ENCODE measurements around the gene ADGB.

The ADGB gene

GRCh38 chr6:146587459-146587858, 11.3 kb upstream of the ADGB start:
- FAIRE-seq (peak; percentile 51), DNase-seq (ENCODE audit: insufficient read length) (no peak)
- TF ChIP-seq POLR2A (IDR thresholded peaks at IDR 0.05; ENCODE audit: low read depth, low read length) (no peak), TAF1 (IDR thresholded peaks at IDR 0.05; ENCODE audit: borderline replicate concordance, low read depth, low read length) (no peak), POLR2AphosphoS5 (IDR thresholded peaks at IDR 0.05; ENCODE audit: low read depth, low read length) (no peak)

GRCh38 chr6:146590492-146590891, 8.3 kb upstream of the ADGB start:
- DNase-seq (ENCODE audit: insufficient read length), result no peak
- FAIRE-seq, result no peak
- no peak for TF ChIP-seq POLR2AphosphoS5 (IDR thresholded peaks at IDR 0.05; ENCODE audit: low read depth, low read length)
- no peak for TF ChIP-seq TAF1 (IDR thresholded peaks at IDR 0.05; ENCODE audit: borderline replicate concordance, low read depth, low read length)
- no peak for TF ChIP-seq POLR2A (IDR thresholded peaks at IDR 0.05; ENCODE audit: low read depth, low read length)

GRCh38 chr6:146592451-146592850, 6.3 kb upstream of the ADGB start:
- TF ChIP-seq POLR2AphosphoS5 (IDR thresholded peaks at IDR 0.05; ENCODE audit: low read depth, low read length), result no peak
- TF ChIP-seq POLR2A (IDR thresholded peaks at IDR 0.05; ENCODE audit: low read depth, low read length), result no peak
- no peak for TF ChIP-seq TAF1 (IDR thresholded peaks at IDR 0.05; ENCODE audit: borderline replicate concordance, low read depth, low read length)
- no peak for DNase-seq (ENCODE audit: insufficient read length)
- no peak for FAIRE-seq

- no peak for DNase-seq (ENCODE audit: insufficient read length)
- no peak for TF ChIP-seq POLR2A (IDR thresholded peaks at IDR 0.05; ENCODE audit: low read depth, low read length)
- no peak for TF ChIP-seq POLR2AphosphoS5 (IDR thresholded peaks at IDR 0.05; ENCODE audit: low read depth, low read length)
- TF ChIP-seq TAF1 (IDR thresholded peaks at IDR 0.05; ENCODE audit: borderline replicate concordance, low read depth, low read length), result no peak
- no peak for FAIRE-seq
Observed at GRCh38 chr6:146593986-146594385, 4.8 kb upstream of the ADGB start.

- FAIRE-seq (no peak), DNase-seq (ENCODE audit: insufficient read length) (no peak)
Observed at GRCh38 chr6:146594495-146594894, 4.3 kb upstream of the ADGB start.

GRCh38 chr6:146595972-146596731, 2.6 kb upstream of the ADGB start:
- no peak for DNase-seq (ENCODE audit: insufficient read length)
- FAIRE-seq, result no peak
- TF ChIP-seq POLR2A (IDR thresholded peaks at IDR 0.05; ENCODE audit: low read depth, low read length) (no peak), POLR2AphosphoS5 (IDR thresholded peaks at IDR 0.05; ENCODE audit: low read depth, low read length) (no peak), TAF1 (IDR thresholded peaks at IDR 0.05; ENCODE audit: borderline replicate concordance, low read depth, low read length) (no peak)

More at GRCh38 chr6:146594495-146594894, 4.3 kb upstream of the ADGB start:
- TF ChIP-seq POLR2A (IDR thresholded peaks at IDR 0.05; ENCODE audit: low read depth, low read length) (no peak), POLR2AphosphoS5 (IDR thresholded peaks at IDR 0.05; ENCODE audit: low read depth, low read length) (no peak), TAF1 (IDR thresholded peaks at IDR 0.05; ENCODE audit: borderline replicate concordance, low read depth, low read length) (no peak)

- no peak for FAIRE-seq
- no peak for TF ChIP-seq POLR2AphosphoS5 (IDR thresholded peaks at IDR 0.05; ENCODE audit: low read depth, low read length)
- TF ChIP-seq TAF1 (IDR thresholded peaks at IDR 0.05; ENCODE audit: borderline replicate concordance, low read depth, low read length), result no peak
- TF ChIP-seq POLR2A (IDR thresholded peaks at IDR 0.05; ENCODE audit: low read depth, low read length), result no peak
- no peak for DNase-seq (ENCODE audit: insufficient read length)
Observed at GRCh38 chr6:146601352-146601751, 2.6 kb downstream of the ADGB start.

GRCh38 chr6:146602526-146602925, 3.8 kb downstream of the ADGB start:
- DNase-seq (ENCODE audit: insufficient read length) (no peak), FAIRE-seq (no peak)
- TF ChIP-seq POLR2A (IDR thresholded peaks at IDR 0.05; ENCODE audit: low read depth, low read length) (no peak), POLR2AphosphoS5 (IDR thresholded peaks at IDR 0.05; ENCODE audit: low read depth, low read length) (no peak), TAF1 (IDR thresholded peaks at IDR 0.05; ENCODE audit: borderline replicate concordance, low read depth, low read length) (no peak)

GRCh38 chr6:146613947-146614346, 15.2 kb downstream of the ADGB start:
- no peak for DNase-seq (ENCODE audit: insufficient read length)
- no peak for FAIRE-seq
- TF ChIP-seq POLR2A (IDR thresholded peaks at IDR 0.05; ENCODE audit: low read depth, low read length) (no peak), POLR2AphosphoS5 (IDR thresholded peaks at IDR 0.05; ENCODE audit: low read depth, low read length) (no peak), TAF1 (IDR thresholded peaks at IDR 0.05; ENCODE audit: borderline replicate concordance, low read depth, low read length) (no peak)

- no peak for FAIRE-seq
- no peak for DNase-seq (ENCODE audit: insufficient read length)
- no peak for TF ChIP-seq POLR2A (IDR thresholded peaks at IDR 0.05; ENCODE audit: low read depth, low read length)
- no peak for TF ChIP-seq TAF1 (IDR thresholded peaks at IDR 0.05; ENCODE audit: borderline replicate concordance, low read depth, low read length)
- TF ChIP-seq POLR2AphosphoS5 (IDR thresholded peaks at IDR 0.05; ENCODE audit: low read depth, low read length), result no peak
Observed at GRCh38 chr6:146620655-146621054, 21.9 kb downstream of the ADGB start.

- DNase-seq (ENCODE audit: insufficient read length), result no peak
- FAIRE-seq, result no peak
- TF ChIP-seq POLR2A (IDR thresholded peaks at IDR 0.05; ENCODE audit: low read depth, low read length) (no peak), POLR2AphosphoS5 (IDR thresholded peaks at IDR 0.05; ENCODE audit: low read depth, low read length) (no peak), TAF1 (IDR thresholded peaks at IDR 0.05; ENCODE audit: borderline replicate concordance, low read depth, low read length) (no peak)
Observed at GRCh38 chr6:146628350-146628749, 29.6 kb downstream of the ADGB start.

- FAIRE-seq (no peak), DNase-seq (ENCODE audit: insufficient read length) (no peak)
- TF ChIP-seq POLR2A (IDR thresholded peaks at IDR 0.05; ENCODE audit: low read depth, low read length) (no peak), TAF1 (IDR thresholded peaks at IDR 0.05; ENCODE audit: borderline replicate concordance, low read depth, low read length) (no peak), POLR2AphosphoS5 (IDR thresholded peaks at IDR 0.05; ENCODE audit: low read depth, low read length) (no peak)
Observed at GRCh38 chr6:146634022-146634421, 35.2 kb downstream of the ADGB start.

Measured in GM12892 (cell line).